ENCODE results near the gene METTL2B.

Gene METTL2B, protein sequence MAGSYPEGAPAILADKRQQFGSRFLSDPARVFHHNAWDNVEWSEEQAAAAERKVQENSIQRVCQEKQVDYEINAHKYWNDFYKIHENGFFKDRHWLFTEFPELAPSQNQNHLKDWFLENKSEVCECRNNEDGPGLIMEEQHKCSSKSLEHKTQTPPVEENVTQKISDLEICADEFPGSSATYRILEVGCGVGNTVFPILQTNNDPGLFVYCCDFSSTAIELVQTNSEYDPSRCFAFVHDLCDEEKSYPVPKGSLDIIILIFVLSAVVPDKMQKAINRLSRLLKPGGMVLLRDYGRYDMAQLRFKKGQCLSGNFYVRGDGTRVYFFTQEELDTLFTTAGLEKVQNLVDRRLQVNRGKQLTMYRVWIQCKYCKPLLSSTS

DNA sequence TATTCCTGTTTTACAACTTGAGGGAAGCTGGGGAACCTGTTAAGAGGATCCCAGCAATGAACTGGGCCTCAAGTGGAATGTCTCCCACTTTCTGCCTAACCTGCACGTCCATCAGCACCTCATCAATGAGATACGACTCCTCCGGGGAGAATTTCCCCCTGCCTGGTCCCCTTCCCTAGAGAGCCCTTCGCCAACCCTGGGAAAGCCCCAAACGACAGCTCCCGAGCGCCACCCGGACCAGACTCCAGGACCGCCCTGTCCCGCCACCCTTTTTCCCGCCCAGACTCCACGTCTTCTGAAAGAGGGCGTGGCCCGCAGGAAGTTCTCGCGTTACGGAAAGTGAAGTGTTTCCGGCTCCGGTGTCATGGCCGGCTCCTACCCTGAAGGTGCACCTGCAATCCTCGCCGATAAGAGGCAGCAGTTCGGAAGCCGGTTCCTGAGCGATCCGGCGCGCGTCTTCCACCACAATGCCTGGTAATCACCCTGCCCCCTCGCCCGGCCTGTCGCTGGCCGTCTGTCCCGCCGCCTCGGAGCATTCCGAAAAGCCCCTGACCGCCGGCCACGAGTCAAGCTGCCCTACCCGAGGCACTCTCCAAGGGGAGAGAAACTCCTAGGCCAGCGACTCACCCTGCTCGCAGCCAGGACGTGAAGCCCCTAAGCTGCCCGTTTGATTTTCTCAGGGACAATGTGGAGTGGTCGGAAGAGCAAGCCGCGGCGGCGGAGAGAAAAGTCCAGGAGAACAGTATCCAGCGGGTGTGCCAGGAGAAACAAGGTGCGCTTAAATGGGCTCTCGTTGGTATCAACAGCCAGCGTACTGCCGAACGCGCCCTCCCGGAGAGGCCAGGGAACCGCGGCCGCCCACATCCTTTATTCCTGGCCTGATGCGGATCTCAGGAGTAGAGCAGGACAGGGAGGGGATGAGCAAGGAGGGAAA is at the start of gene METTL2B:
METTL2B (plus strand) TSS at position 347 of the 934 bp plus-strand sequence; CDS start at position 365, 18 bp downstream.
- DNase-seq (ENCODE audit: low spot score): peak; percentile 87

DNA sequence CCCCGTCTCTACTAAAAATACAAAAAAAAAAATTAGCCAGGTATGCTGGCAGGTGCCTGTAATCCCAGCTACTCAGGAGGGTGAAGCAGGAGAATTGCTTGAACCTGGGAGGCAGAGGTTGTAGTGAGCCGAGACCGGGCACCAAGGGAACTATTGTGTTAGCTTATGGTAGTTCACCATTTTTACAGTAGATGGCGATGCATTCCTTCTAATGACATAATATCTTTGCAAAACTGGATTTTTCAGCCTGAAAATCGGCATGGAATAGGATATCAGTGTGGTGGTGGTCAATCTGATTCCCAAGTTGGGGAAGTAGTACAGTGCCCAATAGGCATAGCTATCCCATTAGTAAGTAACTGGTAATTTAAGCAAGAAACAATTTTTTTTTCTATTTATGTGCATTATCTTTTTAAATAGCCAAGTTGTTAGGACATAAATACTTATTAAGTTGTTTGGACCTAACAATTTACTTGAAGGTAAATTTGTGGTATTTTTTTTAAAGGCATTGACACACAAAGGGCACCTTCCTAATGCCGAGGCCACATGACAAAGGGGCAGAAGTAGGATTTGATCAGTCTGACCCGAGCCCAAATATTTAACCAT is 49.2 kb upstream of the METTL2B start:
- peak; percentile 61 for DNase-seq (ENCODE audit: low spot score)

DNA sequence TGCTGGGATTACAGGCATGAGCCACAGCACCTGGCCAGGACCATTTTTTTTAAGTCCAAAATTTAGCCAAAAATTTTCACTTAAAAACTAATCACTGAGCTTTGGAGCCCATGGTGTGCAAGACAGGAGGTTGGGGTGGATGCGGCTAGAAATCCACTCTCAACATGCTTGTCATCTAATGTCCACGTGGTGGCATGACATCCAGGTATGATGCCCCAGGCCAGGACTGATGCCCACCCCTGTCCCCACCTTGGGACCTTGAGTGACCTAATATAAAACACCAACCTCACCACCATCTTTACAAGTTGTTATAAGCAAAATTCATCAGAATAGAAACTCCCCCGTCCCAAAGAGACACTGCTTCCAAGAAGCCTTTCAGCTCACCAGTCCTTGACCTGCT is 46.3 kb upstream of the METTL2B start:
- no peak for DNase-seq (ENCODE audit: low spot score)

DNA sequence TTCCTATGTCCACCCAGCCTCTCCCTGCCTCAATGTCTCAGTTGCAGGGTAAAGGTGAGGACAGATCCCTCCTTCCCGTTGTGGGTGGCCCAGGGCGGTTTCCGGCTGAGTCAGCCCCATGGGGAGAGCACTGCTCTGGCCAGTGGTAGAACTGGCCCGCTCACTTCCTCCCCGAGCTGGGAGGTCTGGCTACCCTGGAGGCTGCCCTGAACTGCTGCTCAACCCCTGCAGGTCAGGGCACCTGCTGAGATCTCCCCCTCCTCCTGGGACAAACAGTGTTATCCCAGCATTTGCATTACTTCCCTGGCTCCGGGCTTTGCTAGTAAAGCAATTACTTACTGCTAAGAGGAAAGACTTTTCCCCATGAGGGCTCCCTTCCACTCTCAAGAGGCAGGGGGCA is 45.3 kb upstream of the METTL2B start:
- no peak for DNase-seq (ENCODE audit: low spot score)

DNA sequence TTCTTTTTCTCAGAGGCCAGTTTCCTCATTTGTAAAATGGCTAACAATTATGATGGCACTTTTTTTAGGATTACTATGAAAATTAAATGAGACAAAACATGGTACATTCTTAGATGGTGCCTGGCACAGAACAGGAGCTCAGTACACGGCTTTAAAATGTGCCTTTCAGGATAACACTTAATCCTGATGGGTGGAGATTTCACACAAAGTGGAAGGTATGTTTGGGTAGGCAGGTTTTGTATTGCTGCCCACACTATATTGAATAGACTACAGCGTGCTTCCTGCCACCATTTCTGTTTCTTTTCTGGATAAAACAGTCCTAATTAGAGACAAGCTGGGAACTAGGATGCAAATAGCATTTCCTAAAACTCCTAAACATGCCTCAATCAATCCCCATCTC is 44.8 kb upstream of the METTL2B start:
- no peak for DNase-seq (ENCODE audit: low spot score)

DNA sequence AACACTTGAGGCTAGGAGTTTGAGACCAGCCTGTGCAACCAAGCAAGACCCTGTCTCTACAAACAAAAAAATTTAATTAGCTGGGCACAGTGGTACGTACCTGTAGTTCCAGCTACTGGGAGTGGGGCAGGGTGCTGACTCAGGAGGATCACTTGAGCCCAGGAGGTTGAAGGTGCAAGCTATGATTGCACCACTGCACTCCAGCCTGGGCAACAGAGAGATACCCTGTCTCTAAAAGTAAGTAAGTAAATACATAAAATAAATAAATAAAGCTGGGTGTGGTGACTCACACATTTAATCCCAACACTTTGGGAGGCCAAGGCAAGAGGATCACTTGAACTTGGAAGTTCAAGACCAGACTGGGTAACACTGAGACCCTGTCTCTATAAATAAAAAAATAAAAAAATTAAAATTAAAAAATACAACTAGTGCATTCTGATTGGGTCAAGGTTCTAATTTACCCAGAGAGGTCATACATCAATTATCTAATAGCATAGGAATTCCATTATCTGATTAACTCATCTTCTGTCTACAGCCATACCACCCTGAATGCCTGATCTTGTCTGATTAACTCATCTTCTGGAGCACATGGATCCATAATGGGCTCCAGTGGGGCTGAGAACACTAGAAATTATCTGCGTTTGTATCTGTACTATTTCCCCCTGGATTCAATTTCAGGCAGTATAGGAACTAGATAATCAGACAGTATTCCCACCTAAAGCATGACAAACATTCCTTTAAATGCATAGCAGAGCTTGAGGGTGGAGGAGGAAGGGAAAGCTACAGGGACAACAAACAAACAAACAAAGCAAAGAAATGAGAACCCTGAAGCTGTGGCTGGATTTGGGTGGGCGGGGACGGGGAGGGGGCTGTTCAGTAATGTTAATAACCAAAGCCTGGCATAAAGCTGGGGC is 41.9 kb upstream of the METTL2B start:
- no peak for DNase-seq (ENCODE audit: low spot score)

DNA sequence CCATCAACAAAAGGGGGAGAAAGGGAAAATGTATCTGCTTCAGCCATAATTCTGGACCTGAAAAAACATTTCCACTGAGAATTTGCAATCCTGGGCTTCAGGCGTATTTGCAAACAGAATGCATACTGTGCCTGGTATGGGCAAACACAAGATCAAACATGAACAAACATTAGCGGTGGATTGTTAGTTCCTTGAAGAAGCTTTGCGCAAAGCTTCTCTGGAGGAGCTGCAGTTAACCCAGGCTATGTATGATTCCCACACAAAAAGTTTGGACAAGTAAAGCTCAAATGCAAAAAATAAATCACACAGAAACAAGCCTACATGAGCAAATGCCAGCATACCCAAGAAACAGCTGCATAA is 41.2 kb upstream of the METTL2B start:
- no peak for DNase-seq (ENCODE audit: low spot score)

DNA sequence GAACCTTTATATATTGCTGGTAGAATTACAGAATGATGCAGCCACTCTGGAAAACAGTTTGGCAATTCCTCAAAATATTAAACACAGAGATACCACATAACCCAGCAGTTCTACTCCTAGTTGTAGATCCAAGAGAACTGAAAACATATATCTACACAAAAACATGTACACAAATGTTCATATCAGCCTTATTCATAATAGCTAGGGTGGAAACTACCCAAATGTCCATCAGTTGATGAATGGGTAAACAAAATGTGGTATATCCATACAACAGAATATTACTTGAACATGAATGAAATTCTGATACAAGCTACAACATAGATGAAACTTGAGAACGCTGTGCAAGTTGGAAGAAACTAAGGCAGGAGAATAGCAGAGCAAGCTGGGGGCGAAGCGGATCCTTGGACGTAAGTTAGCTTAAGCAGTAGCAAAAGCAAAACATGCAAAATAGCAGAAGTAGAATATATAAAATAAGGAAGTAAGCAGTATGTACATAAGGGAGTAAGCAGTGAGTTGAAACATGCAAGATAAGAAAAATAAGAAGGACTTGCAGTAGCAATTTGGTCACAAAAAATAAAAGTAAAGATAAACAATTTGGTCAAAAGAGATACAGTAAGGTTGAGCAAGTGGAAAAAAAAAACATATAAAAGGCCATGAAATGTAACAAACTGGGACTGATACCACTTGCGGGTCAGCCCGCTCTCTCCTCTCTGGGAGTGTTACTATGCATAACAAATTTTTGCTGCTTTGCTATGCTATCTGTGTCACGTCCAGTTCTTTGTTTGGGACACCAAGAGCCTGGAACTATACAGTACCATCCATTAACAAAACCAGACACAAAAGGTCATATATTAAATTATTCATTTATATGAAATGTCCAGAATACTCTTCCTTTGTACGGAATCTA is 38.9 kb upstream of the METTL2B start:
- no peak for DNase-seq (ENCODE audit: low spot score)

DNA sequence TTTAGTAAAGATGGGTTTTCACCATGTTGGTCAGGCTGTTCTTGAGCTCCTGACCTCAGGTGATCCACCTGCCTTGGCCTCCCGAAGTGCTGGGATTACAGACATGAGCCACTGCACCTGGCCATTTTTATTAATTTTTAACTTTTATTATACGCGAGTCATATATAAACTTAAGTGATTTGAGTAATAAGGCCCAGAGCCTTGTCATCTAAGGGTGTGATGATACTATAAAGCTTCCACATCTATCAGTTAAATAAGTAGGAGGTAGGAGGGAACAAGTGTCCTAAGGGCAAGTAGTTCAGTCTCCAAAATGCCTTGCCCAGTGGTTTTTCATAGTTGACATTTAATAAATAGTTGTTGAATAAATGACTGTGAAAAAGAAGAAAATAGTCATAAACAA is 34.2 kb upstream of the METTL2B start:
- DNase-seq (ENCODE audit: low spot score): no peak

DNA sequence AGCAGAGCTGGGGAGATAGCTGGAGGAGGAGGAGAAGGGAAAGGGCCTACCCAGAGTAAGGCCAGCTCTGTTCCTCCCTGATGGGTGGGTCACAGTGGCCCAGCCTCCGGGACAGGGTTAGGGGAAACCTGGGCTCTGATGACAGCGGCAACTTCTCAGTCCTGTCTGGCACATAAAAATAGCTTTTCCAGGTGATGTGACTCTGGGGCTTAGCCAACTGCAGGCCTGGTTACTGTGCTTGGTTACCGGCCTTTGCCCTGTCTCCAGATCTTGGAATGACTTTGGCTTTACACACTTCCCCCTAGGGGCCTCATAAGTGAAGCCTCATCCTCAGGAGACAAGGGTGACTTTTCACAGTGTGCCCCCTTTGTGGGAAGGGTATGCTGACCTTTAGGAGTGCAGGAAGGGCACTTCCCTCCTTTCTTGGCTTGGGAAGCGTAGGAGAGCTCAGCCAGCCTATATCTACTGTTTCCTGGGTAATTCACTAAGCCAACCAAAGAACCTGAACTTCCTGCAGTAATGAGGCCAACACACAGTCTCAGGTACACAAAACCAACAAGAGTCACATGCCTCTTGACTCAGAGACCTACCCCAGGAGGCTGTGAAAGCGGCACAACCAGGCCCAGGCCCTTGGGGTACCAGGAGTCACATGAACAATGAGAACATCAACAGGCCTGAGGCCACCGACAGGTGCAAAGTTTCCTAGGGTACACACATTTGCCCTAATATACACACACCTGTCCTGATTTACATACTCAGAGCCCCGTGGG is 32.5 kb upstream of the METTL2B start:
- no peak for DNase-seq (ENCODE audit: low spot score)

DNA sequence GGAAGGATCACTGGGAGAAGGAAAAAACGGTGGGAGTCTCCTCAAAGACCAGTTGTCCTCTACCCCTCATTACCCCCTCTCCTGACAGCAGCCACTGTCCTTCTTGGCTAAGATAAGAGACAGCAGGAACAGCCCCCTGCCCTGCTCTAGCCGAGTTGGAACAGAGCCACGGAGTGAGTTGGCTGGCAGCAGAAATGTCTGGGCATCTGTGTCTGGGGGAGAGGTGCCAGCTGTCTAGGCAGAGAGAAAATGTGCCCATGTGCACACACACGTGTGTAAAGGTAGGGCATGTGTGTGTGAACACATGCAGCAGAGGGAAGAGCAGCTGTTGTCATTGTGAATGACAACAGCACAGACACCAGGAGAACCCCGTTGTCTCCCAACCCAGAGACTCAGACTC is 30.2 kb upstream of the METTL2B start:
- DNase-seq (ENCODE audit: low spot score): no peak

DNA sequence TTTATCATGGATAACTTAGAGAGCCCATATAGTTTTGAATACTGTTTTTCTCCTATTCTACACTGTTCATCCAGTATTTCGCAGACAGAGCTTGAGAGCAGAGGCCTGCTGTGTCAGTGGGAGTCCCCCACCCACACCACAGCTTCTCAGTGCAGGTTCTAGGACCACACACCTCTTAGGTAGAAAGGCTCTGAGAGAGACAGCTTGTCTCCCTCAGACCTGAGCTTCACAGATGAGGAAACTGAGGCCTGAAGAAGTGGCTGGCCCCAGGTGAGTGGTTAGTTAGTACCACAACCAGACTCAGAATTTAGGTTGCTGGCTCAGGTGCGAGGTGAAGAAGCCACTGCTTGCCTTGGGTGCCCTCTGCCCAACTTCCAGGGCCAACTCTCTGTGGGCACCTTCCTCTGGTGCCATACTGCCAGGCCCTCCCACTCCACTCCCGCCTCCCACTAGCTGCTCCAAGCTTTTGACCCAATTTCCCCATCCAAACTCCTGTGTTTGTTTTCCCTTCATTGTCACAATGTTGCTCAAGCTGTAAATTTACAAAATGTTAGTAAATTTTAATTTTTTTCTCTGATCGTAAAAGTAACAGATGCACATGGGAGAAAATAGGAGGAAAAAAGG is 28.5 kb upstream of the METTL2B start:
- DNase-seq (ENCODE audit: low spot score): no peak

DNA sequence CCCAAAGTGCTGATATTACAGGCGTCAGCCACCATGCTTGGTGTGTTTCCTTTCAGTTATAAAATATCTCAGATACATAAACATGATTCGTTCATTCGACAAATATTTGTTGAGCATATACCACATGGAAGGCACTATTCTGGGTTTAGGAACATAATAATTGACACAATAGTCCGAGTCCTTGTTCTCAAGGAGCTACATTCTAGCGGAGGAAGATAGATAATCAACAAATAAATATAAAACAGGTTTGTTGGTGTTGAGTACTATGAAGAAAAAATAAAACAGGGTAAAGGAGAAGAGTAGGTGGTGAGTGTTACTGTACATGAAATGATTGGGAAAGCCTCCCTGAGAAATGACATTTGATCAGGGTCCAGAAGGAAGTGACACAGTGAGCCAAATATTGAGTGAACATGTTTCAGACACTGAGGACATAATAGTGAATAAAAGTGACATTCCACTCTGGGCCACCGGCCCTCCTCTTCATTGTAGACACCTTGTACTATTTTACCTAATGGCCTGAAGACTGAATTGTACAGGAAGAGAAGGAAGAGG is 27.7 kb upstream of the METTL2B start:
- DNase-seq (ENCODE audit: low spot score): no peak

DNA sequence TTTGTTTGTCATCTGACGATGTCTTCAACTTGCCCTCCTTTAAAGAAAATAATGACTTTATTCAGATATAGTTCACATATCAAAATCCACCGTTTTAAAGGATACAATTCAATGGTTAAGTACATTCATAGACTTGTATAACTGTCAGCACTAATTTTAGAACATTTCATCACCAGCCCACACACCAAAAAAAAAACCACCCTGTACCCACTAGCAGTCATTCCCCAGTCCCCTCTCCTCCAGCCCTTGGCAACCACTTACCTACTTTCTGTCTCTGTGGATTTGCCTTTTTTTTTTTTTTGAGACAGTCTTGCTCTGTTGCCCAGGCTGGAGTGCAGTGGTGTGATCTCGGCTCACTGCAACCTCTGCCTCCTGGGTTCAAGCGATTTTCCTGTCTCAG is 26.1 kb upstream of the METTL2B start:
- DNase-seq (ENCODE audit: low spot score): no peak

DNA sequence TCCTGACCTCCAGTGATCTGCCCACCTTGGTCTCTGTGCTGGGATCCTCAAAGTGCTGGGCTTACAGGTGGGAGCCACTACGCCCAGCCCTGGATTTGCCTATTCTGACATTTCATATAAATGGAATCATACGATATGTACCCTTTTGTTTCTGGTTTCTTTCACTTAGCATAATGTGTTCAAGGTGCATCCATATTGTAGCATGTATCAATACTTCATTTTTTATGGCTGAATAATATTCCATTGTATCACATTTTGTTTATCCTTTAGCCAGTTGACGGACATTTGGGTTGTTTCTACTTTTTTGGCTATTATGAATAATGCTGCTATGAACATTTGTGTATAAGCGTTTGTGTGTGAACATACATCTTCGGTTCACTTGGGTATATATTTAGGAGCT is 25.6 kb upstream of the METTL2B start:
- no peak for DNase-seq (ENCODE audit: low spot score)

DNA sequence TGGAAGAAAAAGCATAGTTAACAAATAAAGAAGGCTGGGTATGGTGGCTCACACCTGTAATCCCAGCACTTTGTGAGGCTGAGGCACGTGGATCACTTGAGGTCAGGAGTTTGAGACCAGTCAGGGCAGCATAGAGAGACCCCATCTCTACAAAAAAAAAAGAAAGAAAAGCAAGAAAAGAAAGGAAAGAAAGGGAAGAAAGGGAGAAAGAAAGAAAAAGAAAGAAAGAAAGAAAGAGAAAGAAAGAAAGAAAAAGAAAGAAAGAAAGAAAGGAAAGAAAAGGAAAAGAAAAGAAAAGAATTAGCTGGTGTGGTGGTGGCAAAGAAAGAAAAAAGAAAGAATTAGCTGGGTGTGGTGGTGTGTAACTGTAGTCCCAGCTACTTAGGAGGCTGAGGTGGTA is 24.0 kb upstream of the METTL2B start:
- no peak for DNase-seq (ENCODE audit: low spot score)

DNA sequence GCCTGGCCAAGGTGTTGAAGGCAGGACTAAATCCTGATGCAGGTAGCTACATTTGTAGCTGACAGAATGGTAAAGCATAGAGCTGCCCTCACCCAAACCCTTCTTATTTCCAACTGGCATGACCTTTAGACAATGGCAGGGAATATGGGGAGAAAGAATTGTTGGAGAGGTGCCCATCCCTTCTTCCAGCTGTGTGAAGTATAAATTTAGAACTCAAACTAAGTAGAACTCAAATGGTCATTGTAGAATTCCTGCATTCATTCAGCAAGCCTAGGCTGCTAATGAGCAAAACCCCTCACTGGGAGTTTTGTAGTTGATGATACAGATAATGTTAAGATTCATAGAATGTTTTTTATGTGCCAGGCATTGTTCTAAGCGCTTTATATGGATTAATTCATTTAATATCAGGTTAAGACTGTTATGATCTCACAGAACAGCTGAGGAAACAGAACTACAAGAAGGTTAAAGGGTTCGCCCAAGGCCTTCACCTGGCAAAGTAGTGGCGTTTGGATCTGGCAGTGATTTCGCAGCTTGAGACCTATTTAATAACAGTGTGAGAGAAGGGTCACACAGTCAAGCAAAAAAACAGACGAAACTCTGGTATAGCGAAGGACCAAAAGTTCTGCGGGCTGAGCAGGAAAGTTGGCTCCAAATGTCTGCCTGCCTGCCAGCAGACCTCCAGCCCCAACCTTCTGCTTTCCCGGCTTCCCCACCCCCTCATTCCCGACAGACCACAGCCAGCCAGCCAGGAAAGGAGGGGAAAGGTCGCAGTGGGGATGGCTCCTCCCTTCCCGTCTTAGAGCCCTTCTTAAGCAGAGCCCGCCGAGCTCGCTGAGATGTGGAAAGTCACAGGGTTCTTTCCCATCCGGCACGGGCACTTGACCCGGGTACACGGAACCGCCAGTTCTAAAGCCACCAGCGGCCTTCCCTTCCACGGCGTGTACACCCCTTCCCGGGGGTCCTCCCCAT is 22.4 kb upstream of the METTL2B start:
- DNase-seq (ENCODE audit: low spot score): no peak

All from hematopoietic multipotent progenitor cell treated with erythropoietin and hydrocortisone succinate and interleukin-3 and kit ligand, for 15 days (in vitro differentiated cells).